GM18511 (cell line): ENCODE data around the gene EVX1.

Experiments
- ATAC-seq: cut with Tn5 transposase; IDR thresholded peaks from one replicate; pipeline ENCODE4 v1.9.1; 2021; ENCODE audit warnings: mild to moderate bottlenecking, moderate library complexity; ENCODE audit not compliant: unreplicated experiment

EVX1 gene

DNA sequence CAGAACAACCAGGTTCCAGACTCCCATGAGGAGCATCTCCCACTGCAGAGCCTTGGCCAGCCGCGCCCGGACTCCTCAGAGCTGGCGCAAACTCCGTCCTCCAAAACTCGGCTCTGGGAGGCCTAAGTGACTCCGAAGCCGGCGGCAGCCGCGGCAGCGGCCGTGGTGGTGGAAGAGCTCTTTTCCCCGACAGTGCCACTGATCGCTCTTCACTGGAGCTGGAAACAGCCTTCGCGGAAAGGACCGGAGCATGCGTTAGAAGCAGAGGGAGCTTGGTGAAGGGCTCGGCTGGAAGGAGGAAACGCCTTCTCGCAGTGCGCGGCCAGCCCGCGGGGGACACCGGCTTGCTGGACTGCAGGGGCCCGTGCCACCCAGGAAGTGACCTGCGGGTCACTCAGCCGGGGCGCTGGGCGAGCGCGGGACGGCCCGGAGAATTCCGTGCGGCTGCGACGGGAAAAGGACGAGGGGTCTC is 37.7 kb upstream of the EVX1 start:
- no peak for ATAC-seq

DNA sequence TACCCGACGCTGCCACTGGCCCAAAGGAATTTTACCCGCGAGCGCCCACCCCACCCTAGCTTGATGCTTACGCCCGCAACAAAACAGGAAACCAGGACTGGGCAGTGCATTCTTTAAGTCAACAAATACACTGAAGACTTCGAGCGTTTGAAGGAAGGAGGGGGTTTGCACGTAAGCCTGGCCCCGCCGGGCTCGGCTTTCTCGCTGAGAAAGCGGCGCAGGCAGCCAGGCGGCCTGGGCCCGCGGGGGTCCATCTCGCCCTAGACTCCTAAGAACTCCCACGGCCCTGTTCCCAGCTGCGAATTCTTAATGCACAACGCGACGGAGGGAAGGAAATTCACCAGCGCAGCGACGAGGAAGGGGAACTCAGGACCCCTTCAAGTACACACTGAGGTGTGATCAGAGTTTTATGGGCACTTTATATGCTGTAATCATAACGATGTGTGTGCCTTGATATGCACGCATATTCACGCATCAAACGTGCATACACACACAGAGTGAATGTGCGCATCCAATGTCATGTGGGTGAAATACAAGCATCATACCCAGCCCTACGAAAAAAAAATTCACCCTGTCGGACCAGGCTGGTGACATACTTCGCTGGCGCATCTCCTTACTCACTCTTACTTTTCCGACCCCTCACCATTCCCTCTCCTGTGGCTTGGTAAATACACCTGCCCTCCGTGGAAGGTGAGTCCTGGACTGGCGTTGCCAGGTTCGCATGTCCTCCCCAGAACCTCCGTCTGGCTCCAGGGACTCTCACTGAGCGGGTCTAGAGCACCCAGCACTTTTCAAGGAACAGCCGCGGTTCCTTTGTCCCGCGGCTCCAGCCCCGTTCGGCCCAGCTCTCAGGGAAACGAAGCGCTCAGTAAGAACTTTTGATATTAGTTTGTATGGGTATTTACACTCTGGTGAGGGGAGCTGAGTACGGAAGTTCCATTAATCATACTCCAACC is 37.0 kb upstream of the EVX1 start:
- ATAC-seq = no peak

DNA sequence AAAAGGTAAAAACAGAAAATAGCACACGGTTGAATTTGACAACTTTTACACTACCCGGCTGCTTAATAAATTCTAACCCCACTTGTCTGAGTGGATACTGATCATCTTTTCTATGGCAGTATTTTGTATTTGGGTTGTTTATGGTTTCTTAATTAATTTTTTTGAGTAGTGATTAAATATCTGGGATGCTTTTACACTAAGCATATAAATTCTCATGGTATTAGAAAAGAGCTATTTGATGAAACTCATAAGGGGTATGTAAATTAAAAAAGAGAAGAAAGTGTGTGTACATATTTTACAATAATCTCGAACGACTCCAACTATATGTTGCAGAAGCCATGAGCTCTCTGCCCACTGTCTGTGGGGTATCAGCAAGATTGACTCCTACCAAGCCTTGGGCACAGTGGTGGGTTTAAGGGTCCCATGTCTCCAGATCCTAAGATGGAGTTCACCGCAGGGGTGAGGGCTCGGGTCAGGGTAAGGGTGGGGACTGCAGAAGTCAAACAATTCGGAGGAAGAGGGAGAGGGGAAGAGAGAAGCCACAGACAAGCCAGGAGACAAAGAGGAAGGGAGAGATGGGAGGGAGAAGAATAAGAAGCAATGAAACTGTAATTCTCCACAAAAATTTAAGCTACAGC is 35.1 kb upstream of the EVX1 start:
- no peak for ATAC-seq

DNA sequence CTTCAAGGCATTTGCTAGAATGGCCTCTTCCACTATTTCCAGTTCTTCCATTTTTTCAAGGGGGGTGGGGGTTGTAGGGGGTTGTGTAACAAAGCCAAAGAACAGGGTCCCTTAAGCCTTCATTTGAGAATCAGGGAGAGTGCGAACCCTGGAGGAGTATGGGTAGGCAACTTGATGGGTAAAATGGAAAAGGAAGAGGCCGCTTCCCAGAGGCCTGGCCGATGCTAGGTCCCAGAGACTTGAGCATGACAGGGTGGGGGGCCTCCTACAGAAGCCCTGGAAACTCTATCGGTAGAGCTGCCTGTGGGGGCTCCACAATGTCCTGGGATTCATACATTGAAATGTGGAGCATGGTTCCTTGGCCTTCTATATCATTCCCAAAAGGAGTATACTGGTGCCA is 33.6 kb upstream of the EVX1 start:
- no peak for ATAC-seq

DNA sequence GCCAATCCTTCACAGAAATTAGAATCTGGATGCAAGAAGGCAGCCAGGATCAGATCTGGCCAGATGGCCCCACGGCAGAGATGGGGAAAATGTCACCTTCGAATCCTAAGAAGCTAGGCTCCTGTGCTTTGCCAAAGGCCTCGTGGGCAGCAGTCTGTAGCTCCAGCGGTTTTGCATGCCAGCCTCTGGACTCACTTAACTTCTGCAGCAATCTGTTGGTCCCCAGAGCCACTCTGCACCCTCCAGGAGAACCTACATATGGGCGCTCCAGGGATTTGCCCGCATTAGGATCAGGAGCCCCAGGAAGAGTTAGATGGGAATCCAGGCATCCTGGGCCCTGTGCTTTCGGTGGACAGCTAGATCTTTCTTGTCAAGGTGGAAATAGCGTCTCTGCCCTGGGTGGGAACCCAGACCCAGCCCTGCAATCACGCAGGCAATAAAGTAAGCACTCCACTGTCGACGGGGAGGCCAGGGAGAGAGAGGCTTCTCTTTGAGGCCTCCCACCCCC is 32.6 kb upstream of the EVX1 start:
- no peak for ATAC-seq

DNA sequence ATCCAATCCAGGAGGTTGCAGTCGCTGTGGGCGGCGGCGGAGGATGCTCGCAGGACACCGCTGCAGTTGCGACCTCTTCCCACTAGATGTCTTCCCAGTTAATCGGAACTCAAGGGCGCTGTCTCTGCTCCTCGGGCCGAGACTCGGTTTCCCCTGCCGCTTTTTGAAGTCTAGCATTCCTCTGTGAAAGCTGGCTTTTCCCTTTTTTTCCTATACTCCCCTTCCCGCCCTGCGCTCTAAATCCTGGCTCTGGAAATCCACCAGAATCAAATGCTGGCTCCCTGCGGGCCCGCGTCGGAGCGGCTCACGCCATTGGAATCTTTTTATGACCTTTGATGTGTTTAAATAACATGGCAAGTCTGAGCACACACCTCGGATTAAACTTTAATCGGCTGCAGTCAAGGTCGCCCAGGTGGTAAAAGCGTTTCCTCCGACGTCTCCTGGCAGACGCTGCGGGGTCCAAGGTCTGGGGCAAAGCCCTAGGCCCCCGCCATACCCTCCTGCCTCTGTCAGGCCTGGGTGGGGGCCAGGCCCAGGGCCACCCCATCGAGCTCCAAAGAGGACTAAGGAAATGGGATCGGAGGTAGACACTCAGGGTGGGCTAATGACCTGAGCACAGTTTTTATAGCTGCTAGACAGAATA is 32.0 kb upstream of the EVX1 start:
- ATAC-seq = no peak

DNA sequence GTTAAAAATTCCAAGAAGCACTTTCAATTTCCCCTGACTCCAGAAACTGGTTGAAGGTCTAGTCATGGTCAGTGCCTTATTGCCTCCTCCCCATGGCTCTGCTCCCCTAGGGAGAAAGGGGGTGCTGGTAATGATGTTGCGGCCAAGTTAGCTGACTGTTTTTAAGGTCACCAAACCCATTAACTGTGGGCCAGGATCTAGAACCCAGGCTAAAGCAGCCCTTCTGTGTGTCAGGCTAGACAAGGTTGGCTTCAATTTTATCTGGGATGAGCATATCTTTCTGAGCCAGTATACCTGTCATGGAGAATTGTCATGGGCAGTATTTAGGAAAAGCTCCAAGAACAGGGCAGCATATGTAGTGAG is 31.5 kb upstream of the EVX1 start:
- ATAC-seq = no peak

DNA sequence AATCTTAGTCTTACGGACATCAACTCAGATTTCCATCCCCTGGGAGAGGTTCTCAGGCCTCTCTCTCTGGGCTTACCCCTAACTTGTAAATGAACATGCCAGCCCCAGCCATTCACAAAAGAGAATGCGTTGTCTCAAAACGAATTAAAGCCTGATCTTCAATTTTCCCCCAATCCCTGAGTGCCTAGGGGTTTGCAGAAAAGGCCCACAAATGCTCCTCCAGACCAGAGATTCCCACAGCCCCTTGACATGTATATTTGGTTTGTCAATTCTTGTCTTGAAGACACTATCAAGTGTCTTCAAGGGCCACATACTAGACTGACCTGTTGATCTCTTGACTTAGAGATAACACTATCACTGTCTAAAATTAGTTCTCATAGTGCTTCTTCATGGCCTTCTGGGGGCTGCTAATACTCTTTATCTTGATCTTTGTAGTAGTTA is 30.8 kb upstream of the EVX1 start:
- no peak for ATAC-seq

DNA sequence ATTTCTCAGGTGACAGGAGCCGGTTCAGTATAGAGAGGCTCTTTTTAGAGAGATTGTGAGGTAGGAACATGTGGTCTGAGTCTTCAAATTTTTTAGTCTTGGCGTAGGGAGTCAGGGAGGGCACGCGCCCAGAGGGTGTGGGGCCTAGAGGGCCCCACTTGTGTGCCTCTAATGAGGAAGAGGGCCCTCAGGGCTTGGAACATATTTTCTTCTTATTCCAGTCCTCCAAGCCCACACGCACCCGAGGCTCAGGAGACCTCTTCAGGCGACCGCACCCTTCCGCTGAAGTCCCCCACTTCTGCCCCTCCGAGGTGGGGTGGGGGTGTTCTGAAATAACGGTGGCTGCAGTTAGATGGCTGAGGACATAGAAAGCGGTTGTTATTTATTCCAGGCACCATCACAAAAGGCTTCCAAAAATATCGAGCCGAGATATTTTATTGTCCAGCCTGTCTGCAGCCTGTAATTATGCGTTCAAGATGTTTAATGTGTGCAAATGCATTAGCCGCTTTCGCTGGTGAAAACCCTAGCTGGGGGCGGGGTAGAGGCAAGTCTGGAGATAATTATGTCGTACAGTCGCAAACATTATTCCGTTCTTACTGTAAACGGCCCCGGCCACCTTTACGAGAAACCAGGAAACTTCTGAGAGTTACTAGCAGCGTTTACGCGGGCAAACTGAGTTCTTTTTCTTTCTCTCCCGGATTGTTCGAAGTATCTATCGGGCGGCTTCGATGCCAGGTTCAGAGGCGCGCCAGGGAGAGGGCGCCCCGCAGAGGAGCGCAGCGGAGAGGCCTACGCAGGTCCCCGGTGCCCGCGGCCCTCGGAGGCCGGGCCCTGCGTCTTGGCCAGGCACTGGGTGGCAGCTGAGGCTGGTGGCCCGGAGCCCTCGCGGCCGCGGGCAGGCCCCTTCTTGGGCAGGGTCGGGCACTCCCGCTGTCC is 29.8 kb upstream of the EVX1 start:
- no peak for ATAC-seq

DNA sequence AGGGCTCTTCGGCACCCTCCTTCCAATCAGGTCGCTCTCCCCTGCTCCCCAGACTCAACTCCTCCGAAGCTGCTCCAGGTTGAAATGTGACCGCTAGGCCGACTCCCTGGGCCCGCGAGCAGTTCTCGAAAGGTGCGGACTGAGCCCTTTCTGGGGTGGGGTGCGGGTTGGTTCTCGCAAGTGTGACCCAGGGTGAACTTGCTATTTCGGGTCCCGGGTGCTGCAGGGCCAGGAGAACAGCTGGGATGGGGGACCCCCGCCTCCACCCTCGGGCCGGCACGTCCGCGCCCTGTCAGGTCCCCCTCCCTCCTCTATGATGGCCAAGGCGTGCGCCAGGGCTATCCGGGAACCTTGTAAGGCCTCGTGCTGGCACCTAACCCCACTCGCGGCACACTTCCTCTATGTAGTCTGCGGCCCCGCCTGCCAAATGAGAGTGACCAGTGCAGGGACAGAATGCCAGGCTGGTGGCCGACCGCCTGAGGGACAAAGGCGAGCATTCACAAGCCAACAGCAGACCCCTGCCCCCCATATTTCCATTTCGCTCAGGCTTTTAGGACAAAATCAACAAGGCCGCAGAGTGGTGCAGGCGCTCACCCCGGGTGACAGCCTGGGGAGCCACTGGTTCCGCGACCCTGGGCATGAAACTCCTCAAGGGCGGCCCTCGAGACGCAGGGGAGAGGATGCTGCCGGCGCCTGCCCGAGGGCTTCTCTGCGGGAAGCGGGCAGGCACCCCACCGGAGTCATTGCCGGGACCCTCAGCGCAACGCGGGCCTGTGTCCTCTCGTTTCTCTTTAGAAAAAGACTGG is 29.0 kb upstream of the EVX1 start:
- no peak for ATAC-seq

DNA sequence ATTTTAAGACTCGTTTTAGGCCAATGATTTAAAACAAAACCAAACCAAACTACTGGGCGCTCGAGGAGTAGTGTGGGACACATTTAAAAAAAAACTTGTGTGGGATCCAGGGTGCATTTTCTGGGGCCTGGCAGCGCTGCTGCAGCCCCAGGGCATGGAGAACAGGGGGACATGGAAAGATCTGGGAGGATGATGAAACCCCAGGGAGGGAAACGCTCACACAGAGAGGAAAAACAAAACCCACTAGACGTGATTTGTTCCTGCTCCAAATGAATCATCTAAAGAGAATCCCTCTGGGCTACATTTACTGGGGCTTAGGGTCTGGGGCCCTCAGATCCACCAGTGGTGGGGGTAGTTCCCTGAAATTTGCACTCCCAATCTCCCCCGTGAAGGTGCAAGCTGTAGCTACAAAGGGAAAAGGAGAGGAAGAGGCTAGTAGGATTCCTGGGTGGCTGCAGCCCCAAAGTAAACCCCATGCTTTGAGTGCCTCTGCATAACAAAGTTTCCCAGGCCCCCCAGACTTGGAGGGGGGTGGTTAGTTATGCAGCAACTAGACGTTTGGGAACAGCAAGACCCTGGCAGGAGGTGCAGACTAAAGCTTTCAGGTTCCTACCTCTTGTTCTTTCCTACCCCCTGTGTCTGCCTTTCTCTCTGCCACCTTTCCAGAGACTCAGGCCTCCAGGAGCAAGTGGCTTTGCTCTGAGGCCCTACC is 28.2 kb upstream of the EVX1 start:
- ATAC-seq = no peak

DNA sequence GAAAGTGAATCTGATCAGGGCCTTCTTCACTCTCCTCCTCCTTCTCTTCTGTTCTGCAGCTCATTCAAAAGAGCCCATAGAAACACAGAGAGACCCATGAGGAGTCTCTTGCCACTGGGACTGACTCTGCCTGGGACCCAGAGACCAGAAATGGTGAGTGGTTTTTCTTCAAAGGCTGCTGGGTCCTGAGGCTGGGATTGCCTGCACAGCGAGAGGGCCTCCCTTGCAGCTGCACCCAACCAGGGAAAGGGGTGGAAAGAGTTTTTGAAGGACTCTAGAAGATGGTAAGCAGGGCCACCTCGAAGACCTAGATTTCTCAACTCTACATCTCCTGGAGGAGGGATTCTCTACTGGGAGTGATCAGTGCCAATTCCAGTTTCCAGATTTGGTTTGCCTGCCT is 27.2 kb upstream of the EVX1 start:
- ATAC-seq = no peak

DNA sequence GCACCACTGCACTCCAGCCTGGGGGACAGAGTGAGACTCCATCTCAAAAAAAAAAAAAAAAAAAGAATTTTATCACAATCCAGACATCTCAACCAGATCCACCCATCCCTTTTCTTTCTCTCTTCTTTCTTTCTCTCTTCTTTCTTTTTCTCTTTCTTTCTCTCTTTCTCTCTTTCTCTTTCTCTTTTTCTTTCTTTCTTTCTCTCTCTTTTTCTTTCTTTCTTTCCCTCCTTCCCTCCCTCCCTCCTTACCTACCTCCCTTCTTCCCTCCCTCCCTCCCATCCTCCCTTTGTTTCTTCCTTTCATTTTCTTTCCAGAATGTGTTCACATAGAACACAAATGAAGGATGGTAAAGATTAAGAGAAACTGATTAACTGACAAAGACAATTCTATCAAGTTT is 24.7 kb upstream of the EVX1 start:
- ATAC-seq = no peak

DNA sequence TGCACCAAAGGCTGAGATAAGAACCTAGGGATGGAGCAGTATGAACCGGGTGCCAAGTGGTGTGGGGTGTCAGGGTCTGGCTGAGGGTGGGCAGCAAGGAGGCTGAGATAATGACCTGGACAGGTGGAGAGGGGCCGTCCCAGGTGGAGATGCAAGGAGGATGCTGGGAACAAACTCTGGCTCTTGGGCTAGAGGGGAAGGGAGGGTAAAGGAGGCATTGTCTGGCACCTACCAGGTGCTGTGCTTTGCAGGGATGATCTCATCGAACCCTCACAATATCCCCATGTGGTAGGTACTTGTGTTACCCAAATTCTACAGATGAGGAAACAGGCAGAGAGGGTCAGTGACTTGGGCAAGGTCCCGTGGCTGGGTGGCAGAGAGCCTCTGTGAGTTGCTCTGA is 22.8 kb upstream of the EVX1 start:
- ATAC-seq = no peak

DNA sequence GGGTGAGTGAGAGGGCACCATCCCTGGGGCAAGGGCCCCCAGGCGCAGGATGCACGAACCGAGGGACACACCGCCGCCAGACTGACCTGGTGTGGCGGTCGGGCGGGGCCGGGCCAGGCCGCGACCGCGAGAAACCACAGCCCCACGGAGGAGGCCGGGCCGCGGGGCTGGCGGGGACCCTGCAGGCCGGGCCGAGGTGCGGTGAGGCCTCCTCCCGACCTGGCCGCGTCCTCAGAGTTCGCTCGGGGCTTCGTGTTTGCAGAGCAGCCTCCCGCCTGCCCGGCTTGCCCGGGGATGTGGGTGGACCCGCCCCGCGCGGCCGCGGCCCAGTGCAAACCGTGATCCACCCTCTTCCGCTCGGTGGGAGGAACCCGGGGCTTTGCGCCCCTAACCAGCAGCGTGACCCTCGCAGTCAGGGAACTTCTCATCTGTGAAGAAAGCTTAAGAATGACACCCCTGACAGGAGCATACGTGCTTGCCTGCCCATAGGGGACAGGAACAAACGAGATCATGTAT is 22.1 kb upstream of the EVX1 start:
- ATAC-seq = no peak

DNA sequence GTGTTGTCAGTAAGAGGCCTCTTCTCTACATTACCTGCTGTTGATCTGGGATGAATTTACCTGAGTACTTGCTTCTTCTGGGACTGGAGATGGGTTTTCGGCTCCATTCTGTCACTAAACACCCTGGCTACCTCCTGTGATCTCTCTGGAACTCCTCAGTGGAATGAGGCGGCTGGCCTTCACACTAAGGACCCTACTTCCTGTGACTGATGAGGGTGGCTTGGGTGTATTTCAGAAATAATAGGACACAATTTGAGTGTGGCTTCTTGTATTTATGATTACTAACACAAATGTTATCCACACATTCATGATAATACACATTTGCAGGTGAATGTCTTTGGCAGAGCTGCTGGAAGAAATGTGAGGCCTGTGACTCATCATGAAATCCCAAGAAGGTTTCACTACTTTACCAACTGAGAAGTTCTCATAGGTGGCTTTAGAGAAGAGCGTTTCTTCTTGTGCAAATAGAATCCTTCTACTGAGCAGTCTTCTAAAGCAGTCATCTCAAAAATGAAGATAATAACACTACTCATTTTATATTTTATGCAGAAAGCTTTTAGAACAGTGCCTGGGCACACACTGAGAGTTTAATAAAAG is 21.3 kb upstream of the EVX1 start:
- no peak for ATAC-seq

DNA sequence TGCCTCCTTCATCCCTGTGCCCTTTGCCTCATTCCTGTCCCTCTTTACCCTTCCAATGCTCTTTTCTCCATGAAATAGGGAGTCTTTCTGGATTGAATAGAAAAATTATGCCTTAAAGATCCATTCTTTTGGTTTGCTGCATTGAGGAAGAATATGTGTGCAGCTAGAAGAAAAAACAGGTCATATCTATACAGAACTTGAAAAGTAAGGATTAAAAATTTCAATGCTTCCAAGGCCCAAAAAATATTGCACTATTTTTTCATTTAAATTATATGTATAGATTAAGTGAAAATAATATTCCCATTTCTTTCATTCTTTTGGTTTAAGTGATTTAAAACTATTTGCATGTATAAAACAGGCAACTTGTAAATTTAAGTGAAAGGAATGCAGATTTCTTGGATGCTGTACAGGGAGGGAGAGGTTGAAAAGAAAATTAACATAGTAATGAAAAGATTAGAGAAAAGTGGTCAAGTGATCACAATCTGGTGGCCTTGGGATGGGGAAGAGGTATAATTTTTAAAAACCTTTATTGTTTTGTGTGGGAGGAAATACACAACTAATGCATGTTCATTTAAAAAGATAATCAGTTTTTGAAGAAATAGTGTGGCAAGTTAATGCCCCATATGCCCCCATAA is 18.5 kb upstream of the EVX1 start:
- no peak for ATAC-seq
